GM15510 (cell line): Measurements from ENCODE around the gene FZR1.

Source experiments
- POLR2A ChIP-seq: IDR thresholded peaks from 3 replicates; pipeline ENCODE4 v1.6.1; 2011; ENCODE audit warnings: borderline replicate concordance; ENCODE audit not compliant: insufficient read length; ENCODE audit errors: extremely low read depth

The FZR1 gene

GRCh38 chr19:3536429-3537100, 30.5 kb downstream of the FZR1 start:
- TF ChIP-seq POLR2A, result no peak

- no peak for TF ChIP-seq POLR2A
These were observed 31.0 kb downstream of the FZR1 start for GRCh38 chr19:3537101-3537437.

DNA sequence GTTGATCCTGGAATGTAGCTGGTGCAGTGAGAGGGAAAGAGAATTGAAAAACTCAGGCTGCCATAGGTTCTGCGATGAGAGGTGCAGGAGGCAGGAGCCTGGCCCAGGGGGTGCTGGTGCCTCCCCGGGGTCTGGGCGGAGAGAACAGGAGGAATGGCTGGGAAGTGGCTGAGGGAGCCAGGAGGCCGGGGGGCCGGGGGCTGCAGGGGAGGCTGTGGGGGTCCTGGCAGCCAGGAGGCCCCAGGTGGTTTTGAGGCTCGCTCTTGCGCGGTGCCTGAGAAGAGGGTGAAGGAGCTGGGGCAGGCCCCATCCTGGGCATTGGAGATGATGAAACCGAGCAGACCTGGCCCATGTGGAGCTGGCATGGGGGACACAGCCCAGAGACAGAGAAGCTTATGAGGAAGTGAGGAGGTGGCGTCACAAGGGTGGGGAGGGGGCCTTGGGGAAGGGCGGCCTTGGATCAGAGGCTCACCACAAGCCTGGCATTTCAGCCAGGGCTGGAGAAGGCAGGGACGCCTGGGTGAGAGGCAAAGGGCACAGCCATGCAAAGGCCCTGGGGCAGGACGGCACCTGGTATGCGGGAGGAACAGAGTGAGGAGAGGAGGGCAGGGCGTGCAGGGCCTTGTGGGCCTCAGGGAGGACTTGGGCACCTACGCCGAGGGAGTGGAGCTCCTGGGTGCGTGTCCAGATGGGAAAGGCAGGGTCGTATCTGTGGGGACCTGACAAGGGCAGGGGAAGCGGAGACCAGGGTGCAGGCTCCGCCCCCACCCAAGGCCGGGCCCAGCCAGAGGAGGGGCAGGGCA, 31.5 kb downstream of the FZR1 start:
- TF ChIP-seq POLR2A, result no peak

GRCh38 chr19:3538258-3538929, 32.3 kb downstream of the FZR1 start:
- TF ChIP-seq POLR2A, result no peak

- TF ChIP-seq POLR2A, result no peak
These were observed 33.0 kb downstream of the FZR1 start, which contains the start of gene TEKTIP1 for GRCh38 chr19:3538965-3539755. TEKTIP1 (plus strand) TSS chr19:3539174; CDS start chr19:3539178, 4 bp downstream.

GRCh38 chr19:3539756-3540118, 33.6 kb downstream of the FZR1 start:
- TF ChIP-seq POLR2A, result no peak

GRCh38 chr19:3543150-3544057, 37.3 kb downstream of the FZR1 start:
- no peak for TF ChIP-seq POLR2A

DNA sequence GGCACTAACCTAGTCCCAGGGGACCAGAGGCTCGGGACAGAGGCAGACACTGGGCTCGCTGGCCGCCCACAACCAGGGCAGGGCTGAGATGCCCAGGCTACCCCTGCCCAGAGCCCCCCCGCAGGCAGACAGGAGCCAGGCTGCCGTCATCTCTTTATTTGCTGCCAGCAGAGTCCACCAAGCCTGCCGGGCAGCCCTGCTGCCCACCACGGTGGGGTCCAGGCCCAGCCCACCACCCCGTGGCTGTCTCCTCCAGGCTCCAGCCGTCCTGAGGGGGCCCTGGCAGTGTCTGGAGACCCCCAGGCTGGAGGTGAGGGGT, 37.9 kb downstream of the FZR1 start:
- no peak for TF ChIP-seq POLR2A

DNA sequence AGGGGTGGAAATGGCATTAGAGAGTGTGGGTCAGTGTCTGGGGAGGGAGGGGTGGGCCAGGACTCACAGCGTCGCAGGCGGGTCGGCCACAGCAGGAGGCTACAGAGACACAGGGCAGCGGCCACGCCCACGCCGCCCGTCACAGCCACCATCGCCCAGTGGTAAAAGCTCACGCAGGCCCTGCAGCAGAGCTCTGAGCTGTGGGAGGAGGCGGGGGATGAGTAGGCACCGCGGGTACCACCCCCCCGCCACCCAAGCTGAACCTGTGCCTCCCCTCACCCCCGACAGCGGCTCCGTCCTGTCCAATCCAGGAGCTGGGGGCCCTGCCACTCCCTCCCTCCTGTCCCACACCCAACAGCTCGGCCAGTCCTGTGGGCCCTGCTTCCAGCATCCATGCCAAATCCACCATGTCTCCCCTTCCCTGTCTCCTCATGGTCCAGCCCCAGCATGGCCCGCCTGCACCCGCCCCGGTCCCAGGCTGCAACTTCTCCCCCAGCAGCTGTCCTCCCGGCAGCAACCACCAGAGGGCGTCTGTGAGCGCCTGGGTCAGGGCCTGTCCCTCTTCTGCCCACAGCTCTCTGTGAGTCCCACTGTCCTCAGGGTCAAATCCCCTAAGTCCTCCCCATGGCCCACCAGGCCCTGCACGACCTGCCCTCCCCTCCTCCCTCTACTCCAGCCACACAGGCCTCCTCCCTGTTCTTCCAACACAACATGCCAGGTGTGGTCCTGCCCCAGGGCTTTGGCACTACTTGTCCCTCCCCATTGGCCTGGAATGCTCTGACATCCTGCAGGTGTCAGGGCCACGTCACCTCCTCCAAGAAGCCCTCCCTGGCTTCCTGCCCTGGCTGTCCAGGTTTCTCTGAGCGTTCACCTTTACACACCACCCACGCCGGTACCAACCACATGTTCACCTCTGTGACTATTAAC, 38.9 kb downstream of the FZR1 start:
- TF ChIP-seq POLR2A, result no peak

DNA sequence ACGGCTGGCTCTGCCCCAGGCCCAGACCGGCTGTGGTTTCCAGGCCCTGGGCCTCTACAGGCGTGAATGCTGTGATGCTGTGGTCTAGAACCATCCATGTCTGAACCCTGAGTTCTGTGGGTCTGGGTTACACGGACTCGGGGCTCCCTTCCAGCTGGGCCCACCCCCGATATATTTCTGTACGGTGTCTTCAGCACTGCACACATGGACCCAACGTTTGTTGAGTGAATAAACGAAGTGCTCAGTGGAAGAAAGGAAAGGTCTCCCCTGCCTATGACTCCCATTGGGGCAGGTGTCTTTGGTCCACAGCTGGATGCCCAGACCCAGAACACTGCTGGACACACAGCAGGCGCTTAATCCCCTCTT, 39.5 kb downstream of the FZR1 start:
- TF ChIP-seq POLR2A, result no peak

DNA sequence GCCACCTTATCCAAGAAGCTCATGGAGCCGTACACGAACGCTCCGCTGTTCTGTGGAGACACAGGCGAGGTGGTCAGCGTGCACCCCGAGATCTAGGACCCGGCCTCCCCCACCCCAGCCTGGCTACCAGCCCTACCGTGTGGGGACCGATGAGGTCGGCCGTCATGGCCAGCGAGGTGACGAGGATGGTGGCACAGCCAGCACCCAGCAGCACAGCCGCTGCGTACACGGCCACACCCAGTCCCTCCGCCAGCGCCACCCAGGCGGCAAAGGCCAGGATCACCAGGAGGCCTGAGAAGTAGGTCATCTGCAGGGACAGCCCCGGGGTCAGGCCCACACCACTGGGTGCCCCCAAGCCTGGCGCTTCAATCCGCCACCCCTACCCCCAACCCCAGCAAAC, 40.0 kb downstream of the FZR1 start:
- TF ChIP-seq POLR2A, result no peak

GRCh38 chr19:3547301-3547731, 41.2 kb downstream of the FZR1 start:
- no peak for TF ChIP-seq POLR2A

GRCh38 chr19:3547767-3548282, 41.7 kb downstream of the FZR1 start:
- no peak for TF ChIP-seq POLR2A
